ENCODE measurements around the gene LY6G5C.

GRCh38 chr6:31639449-31639861 lies 41.4 kb downstream of the LY6G5C start:
- TF ChIP-seq CTCF (IDR thresholded peaks at IDR 0.05): no peak
- TF ChIP-seq POLR2A (IDR thresholded peaks at IDR 0.05): no peak
